ENCODE data around the gene ISL2.
A peak's percentile ranks its signal among the peaks of the same experiment; 100 is the strongest.

ISL2 gene

GRCh38 chr15:76303909-76304308 lies 32.7 kb upstream of the ISL2 start:
- TF ChIP-seq EZH2 (IDR thresholded peaks at IDR 0.05; ENCODE audit: borderline replicate concordance, low read depth, low read length, severe bottlenecking) = no peak
- no peak for TF ChIP-seq CTCF (IDR thresholded peaks at IDR 0.05; ENCODE audit: borderline replicate concordance, extremely low read depth, low read length, poor library complexity, severe bottlenecking)
- Histone ChIP-seq H2AFZ (ENCODE audit: low read depth, low read length) (no peak overlapping the region), H3K27me3 (ENCODE audit: insufficient read depth, low read length, poor library complexity) (no peaks in the 10 kb centered on the region), H3K27ac (ENCODE audit: low read length) (no peak overlapping the region), H3K9me3 (ENCODE audit: insufficient read depth, low read length, severe bottlenecking) (no peaks in the 10 kb centered on the region), H3K4me1 (ENCODE audit: insufficient read depth, low read length) (peaks cover 7% of the 10 kb centered on the region; the same call in 1 of the 2 replicates), H3K79me2 (ENCODE audit: insufficient read depth, low read length) (peaks cover 97% of the 10 kb centered on the region), H3K9ac (ENCODE audit: low read depth, low read length) (no peak overlapping the region), H3K4me3 (ENCODE audit: low read depth in 1 of 2, low read length in 2 of 2) (no peak overlapping the region), H3K36me3 (ENCODE audit: insufficient read depth, low read length) (no peaks in the 10 kb centered on the region), H4K20me1 (ENCODE audit: insufficient read depth, low read length) (peaks cover 38% of the 10 kb centered on the region), H3K4me2 (ENCODE audit: insufficient read depth, low read length) (no peak overlapping the region)
- DNase-seq = no peak
- ATAC-seq (ENCODE audit: insufficient read depth, low read depth) = no peak

GRCh38 chr15:76309601-76310330 lies 26.8 kb upstream of the ISL2 start:
- no peak for TF ChIP-seq CTCF (IDR thresholded peaks at IDR 0.05; ENCODE audit: borderline replicate concordance, extremely low read depth, low read length, poor library complexity, severe bottlenecking)
- TF ChIP-seq EZH2 (IDR thresholded peaks at IDR 0.05; ENCODE audit: borderline replicate concordance, low read depth, low read length, severe bottlenecking) = no peak
- no peak for DNase-seq

GRCh38 chr15:76310475-76311099 lies 26.0 kb upstream of the ISL2 start:
- peaks cover 54% of the 10 kb centered on the region for H3K79me2 ChIP-seq (ENCODE audit: insufficient read depth, low read length)
- no peaks in the 10 kb centered on the region for H3K36me3 ChIP-seq (ENCODE audit: insufficient read depth, low read length)
- peak overlapping the region; percentile 47 to 70 for H3K4me3 ChIP-seq (ENCODE audit: low read depth in 1 of 2, low read length in 2 of 2)
- H3K4me2 ChIP-seq (ENCODE audit: insufficient read depth, low read length) = peak overlapping the region; percentile 86
- H3K9me3 ChIP-seq (ENCODE audit: insufficient read depth, low read length, severe bottlenecking) = no peaks in the 10 kb centered on the region
- DNase-seq (no peak), ATAC-seq (ENCODE audit: insufficient read depth, low read depth) (peak; percentile 5)
- H2AFZ ChIP-seq (ENCODE audit: low read depth, low read length) = peak overlapping the region; percentile 75
- H3K4me1 ChIP-seq (ENCODE audit: insufficient read depth, low read length) = peaks cover 26% of the 10 kb centered on the region
- TF ChIP-seq CTCF (IDR thresholded peaks at IDR 0.05; ENCODE audit: borderline replicate concordance, extremely low read depth, low read length, poor library complexity, severe bottlenecking) (no peak), EZH2 (IDR thresholded peaks at IDR 0.05; ENCODE audit: borderline replicate concordance, low read depth, low read length, severe bottlenecking) (no peak)
- peak overlapping the region; percentile 68 for H3K9ac ChIP-seq (ENCODE audit: low read depth, low read length)
- H4K20me1 ChIP-seq (ENCODE audit: insufficient read depth, low read length) = peaks cover 7% of the 10 kb centered on the region; the same call in 1 of the 2 replicates
- no peaks in the 10 kb centered on the region for H3K27me3 ChIP-seq (ENCODE audit: insufficient read depth, low read length, poor library complexity)
- H3K27ac ChIP-seq (ENCODE audit: low read length) = peak overlapping the region; percentile 67

More at GRCh38 chr15:76309601-76310330, 26.8 kb upstream of the ISL2 start:
- peaks cover 26% of the 10 kb centered on the region for H3K4me1 ChIP-seq (ENCODE audit: insufficient read depth, low read length)
- no peaks in the 10 kb centered on the region for H3K36me3 ChIP-seq (ENCODE audit: insufficient read depth, low read length)
- peak overlapping the region; percentile 86 for H3K4me2 ChIP-seq (ENCODE audit: insufficient read depth, low read length)
- ATAC-seq (ENCODE audit: insufficient read depth, low read depth) = no peak
- H4K20me1 ChIP-seq (ENCODE audit: insufficient read depth, low read length) = peaks cover 7% of the 10 kb centered on the region; the same call in 1 of the 2 replicates
- H3K9ac ChIP-seq (ENCODE audit: low read depth, low read length) = peak overlapping the region; percentile 68
- no peak overlapping the region for H2AFZ ChIP-seq (ENCODE audit: low read depth, low read length)
- H3K4me3 ChIP-seq (ENCODE audit: low read depth in 1 of 2, low read length in 2 of 2) = peak overlapping the region; percentile 47 to 70; a peak in 3 of 4 replicates
- peaks cover 61% of the 10 kb centered on the region for H3K79me2 ChIP-seq (ENCODE audit: insufficient read depth, low read length)
- H3K9me3 ChIP-seq (ENCODE audit: insufficient read depth, low read length, severe bottlenecking) = no peaks in the 10 kb centered on the region
- H3K27me3 ChIP-seq (ENCODE audit: insufficient read depth, low read length, poor library complexity) = no peaks in the 10 kb centered on the region
- peak overlapping the region; percentile 67 for H3K27ac ChIP-seq (ENCODE audit: low read length)
